Stimulated activated CD4-positive, alpha-beta T cell treated with anti-CD3 and anti-CD28 coated beads, Interleukin-4, amount 100 ng/mL, for 4 hours (primary cell): ENCODE results near the gene ACBD6.
"Not testable (repeated sequence)": the region's sequence is repeated elsewhere in the genome, so short reads cannot be mapped to it uniquely, and the experiment has no call there.

ENCODE experiments used
- DNase-seq, 2 experiments: peaks; one replicate each; pipeline ENCODE4 v3.0.0-alpha.2; 2020

ACBD6 gene

DNA sequence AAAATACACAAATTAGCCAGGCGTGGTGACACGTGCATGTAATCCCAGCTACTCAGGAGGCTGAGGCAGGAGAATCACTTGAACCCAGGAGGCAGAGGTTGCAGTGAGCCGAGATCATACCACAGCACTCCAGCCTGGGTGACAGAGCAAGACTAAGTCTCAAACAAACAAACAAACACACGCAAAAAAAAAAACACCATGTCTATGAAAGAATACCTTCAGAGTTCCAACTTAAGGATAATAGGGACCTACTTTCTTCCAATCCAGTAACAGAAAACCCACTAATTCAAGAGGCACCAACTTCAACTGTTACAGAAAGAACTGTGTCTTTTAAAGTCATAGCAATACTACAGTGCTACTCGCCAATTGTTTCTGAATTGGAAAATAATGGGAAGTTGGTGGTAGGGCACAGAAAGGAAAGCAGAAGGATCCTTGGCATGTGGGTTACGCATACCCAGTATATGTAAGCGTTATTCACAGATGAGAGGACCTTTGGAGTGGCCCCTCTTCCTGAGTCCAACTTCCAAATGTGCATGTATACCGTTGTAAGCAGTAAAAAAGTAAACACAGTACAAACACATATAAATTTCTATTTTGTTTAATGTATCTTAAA lies 87.0 kb downstream of the ACBD6 start:
- no peak for DNase-seq

DNA sequence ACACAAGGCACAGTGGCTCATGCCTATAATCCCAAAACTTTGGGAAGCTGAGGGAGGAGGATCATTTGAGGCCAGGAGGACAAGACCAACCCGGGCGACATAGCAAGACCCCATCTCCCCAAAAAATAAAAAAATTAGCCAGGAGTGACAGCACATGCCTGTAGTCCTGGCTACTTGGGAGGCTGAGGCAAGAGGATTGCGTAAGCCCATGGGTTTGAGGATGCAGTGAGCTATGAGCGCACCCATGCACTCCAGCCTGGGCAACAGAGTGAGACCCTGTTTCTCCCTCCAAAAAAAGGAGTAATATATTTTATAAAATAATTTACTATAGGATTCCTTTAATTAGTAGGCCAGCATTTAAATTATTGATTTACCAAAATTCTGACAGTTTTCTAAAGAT lies 89.8 kb downstream of the ACBD6 start:
- no peak for DNase-seq

DNA sequence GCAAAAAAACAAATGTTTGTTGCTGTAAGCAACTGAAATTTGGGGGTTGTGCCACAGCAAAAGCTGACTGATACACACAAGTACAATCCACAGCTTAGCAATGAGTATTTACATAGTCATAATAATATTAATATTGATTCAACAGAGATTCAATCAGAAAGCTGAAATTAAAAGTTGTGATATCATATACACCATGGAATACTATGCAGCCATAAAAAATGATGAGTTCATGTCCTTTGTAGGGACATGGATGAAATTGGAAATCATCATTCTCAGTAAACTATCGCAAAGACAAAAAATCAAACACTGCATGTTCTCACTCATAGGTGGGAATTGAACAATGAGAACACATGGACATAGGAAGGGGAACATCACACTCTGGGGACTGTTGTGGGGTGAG lies 94.2 kb downstream of the ACBD6 start:
- DNase-seq: not testable (repeated sequence)

DNA sequence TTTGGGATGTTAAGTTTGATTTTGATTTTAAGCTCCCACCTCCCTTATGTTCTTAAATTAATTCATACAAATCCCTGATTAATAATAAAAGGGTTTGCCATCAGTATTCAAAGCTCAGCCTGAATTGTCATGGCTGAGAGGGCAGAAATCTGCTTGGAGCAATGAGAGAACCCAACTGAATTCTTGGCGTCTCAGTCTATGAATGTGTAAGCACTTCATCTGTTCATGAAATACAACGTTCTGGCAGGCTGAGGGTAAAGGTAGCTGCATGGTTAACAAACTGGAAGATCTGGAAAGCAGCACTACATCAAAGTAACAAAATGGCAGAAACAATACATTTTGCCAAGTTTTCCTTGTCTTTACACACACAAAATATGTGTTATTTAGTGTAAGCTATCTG lies 95.3 kb downstream of the ACBD6 start:
- no peak for DNase-seq

DNA sequence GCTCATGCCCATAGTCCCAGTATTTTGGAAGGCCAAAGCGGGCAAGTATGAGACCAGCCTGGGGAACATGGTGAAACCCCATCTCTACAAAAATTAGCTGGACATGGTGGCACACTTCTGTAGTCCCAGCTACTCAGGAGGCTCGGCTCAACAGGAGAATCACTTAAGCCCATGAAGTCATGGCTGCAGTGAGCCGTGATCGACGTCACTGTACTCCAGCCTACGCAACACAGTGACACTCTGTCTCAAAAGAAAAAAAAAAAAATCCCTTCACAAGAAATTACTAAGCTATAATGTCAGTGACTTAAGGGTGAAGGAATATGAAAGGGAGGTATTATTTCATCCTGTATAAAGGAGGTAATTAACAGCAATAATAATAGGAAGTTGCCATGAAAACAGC lies 99.8 kb downstream of the ACBD6 start:
- no peak for DNase-seq

DNA sequence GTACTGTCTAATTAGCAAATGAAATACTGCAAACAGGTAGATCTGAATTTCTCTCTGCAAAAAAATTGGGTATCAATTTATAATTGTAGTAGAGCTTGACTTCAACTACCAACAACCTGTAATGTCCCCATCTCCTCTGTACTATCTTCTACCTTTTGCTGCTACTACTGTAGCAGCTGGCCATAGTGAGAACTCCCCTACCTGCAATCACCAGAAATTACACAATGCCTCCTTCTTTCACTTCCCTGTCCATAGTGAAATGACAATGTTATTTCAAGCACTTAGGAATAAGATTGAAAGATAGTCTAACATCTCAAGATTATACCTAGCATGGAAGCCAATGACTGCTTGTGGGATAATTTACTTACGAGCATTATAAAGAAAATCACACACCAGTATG lies 100.4 kb downstream of the ACBD6 start:
- no peak for DNase-seq

DNA sequence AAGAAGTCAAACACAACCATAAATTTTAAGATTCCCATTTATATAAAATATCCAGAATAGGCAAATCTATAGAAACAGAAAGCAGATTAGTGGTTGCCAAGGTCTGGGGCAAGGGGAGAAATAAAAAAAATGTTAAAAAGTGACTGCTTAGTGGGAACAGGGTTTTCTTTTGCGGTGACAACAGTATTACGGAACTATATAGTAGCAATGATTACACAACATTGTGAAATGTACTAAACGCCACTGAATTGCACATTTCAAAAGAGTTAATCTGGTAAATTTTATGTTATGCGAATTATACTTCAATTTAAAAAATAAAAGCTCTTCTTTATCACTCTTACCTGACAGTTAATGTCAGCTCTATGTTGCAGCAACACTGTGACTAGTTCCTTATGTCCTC lies 105.2 kb downstream of the ACBD6 start:
- no peak for DNase-seq

DNA sequence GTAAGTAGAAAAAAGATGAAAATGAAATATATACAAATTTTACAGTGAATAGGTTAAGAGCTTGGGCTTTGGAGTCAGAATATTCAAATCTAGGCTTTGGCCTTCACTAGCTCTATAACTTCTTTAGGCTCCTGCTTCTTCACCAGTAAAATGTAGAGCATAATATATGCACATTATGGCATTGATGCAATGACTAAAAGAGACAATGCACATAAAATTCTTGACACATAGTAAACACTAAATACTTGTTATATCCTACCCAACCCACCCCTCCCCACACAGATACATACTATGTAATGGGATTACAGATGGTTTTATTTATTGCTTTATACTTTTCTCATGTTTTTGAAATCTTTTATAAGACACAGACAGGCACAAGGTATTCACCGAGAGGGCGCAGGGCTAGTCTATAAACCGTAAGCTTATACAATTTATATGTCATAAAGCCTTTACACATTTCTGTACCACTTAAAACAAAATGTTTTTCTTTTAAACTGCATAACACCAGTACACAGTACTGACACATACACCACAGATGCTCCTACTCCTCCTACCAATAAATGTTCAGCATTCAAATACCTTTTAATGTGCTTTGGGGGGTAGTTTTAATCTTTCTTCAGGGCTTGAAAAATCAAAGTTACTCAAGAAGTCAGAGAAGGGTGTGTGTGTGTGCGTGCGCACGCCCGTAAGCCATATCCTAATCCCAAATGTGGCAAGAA lies 109.8 kb downstream of the ACBD6 start:
- no peak for DNase-seq

DNA sequence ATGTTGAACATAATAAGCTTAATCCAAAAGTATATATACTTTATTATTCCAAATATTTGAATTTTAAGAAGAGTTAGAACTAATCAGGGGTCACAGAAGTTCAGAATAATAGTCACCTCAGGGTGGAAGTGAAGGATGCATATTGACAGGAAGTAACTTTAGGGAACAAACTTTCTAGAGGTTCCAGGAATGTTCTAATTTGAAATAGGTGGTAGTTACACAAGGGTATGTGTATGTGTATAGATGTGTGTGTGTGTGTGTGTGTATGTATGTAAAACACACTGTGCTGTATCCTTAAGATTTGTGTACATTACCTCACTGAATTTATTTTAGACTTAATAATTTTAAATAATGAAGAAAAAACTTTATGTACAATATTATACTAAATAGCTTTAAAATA lies 110.4 kb downstream of the ACBD6 start:
- no peak for DNase-seq

DNA sequence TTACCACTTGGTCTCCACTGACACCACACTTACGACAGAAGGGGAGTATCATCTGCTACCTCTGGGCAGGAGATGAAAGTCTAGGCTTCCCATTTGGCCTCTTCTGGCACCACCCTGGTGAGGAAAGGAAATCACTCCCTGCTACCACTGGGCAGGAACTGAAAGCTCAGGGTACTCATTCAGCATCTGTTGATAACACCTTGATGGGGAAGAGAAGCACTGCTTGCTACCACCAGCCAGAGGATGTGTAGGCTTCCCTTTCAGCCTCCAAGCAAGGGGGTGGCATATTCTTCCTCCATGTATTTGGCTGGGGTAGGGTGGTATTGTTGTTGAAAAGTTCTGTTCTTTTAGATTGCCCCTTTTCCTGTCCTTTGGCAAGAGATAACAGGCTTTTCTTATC lies 115.0 kb downstream of the ACBD6 start:
- no peak for DNase-seq

DNA sequence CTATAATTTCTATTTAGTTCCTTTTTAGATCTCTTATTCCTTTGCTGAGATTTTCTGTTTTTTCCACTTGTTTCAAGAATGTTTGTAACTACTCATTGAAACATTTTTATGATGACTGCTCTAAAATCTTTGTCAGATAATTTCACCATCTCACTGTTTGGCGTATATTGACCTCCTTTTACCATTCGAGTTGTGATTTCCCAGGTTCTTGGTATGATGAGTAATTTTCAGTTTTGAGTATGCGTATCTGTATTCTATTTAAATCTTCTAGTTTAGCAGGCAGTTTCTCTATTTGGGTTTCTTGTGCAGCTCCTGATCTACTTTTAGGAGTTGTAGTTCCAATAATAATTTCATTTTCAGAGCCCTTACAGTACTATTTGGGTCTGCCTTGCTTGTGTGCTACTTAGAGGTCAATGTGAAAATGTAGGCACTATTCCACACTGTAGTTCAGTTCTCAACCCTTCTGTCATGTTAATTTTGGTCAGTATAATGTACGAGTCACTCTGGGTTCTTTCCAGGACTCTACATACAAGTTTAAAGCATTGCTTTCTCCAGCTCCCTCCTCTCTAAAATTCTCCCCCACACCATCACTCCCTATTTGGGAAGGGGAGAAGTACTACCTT lies 115.5 kb downstream of the ACBD6 start:
- no peak for DNase-seq

DNA sequence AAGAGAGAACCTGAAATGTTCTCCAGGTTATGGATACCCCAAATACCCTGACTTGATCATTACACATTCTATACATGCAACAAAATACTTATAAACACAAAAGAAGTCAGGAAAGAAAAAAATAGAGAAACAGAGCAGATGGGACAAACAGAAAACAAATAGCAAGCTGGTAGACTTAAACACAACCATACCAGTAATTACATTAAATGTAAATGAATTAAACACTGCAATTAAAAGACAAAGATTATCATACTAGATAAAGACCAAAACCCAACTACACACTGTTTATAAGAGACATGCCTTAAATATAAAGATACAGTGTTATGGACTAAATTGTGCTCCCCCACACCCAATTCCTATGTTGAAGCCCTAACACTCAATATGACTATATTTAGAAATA lies 117.2 kb downstream of the ACBD6 start:
- DNase-seq: no peak

DNA sequence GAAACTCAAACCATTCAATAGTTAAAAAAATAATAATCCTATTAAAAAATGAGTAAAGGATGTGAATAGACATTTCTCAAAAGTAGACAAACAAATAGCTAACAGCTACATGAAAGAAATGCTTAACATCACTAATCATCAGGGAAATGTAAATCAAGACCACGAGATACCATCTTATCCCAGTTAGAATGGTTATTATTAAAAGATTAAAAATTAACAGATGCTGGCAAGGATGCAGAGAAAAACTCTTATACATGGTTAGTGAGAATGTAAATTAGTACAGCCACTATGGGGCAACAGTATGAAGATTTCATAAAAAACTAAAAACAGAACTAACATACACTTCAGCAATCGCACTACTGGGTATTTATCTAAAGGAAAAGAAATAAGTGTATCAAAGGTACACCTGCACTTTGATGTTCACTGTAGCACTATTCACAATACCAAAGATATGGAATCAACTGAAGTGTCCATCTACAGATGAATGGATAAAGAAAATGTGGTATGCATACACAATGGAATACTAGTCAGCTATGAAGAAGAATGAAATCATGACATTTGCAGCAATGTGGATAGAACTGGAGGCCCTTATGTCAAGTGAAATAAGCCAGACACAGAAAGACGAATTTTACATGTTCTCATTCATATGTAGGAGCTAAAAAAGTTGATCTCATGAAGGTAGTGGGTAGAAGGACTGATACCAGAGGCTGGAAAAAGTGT lies 117.9 kb downstream of the ACBD6 start:
- no peak for DNase-seq

DNA sequence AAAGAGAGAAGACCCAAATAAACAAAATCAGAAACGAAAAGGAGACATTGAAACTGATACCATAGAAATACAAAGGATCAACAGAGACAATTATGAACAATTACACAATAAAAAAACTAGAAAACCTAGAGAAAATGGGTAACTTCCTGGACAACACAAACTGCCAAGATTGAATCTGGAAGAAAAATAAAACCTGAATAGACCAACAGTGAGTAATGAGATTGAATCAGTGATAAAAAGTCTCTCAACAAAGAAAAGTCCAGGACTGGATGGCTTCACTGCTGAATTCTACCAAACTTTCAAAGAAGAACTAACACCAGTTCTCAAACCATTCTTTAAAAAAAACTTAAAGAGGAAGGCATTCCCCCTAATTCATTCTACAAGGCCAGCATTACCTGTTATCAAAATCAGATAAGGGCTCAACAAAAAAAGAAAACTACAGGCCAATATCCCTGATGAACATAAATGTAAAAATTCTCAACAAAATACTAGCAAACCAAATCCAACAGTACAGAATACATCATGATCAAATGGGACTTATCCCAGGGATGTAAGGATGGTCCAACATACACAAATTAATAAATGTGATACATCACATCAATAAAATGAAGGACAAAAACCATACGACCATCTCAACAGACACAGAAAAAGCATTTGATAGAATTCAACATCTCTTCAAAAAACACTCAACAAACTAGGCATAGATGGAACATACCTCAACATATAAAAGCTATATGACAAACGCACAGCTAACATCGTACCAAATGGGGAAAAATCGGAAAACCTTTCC lies 119.9 kb downstream of the ACBD6 start:
- DNase-seq: no peak

DNA sequence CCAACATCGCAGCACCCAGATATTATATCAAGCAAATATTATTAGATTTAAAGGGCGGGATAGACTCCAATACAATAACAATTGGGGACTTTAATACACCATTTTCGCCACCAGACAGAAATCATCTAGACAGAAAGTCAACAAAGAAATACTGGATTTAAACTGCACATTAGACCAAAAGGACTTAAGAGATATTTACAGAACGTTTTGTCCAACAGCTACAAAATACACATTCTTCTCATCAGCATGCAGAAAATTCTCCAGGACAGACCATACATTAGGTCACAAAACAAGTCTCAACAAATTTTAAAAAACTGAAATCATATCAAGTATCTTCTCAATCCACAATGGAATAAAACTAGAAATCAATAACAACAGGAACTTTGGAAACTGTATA lies 121.2 kb downstream of the ACBD6 start:
- no peak for DNase-seq

DNA sequence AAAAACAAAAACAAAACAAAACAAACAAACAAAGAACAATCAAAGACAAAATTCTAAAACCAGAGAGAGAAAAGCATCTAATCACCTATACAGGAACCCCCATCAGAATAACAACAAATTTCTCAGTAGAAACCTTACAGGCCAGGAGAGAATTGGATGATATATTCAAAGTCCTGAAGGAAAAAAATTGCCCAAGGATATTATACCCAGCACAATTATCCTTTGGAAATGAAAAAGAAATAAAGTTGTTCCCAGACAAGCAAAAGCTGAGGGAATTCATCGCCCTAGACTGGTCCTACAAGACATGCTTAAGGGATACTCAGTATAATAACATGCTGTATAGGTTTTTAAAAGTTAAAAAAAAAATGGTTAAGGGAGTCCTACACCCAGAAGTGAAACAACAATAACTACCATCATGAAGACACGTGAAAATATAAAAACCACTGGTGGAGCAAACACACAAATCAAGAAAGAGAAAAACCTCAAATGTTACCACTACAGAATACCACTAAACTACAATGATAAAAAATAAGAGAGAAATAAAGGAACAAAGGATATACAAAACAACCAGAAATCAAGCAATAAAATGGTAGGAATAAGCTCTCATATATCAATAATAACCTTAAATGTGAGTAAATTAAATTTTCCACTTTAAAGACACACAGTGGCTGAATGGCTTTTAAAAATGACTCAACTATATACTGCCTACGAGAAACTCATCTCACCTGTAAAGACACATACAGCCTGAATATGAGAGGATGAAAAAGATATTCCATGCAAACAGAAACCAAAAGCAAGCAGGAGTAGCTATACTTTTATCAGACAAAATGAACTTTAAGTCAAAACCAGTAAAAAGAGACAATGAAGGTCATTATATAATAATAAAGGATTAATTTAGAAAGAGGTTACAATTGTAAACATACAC lies 121.9 kb downstream of the ACBD6 start:
- no peak for DNase-seq

DNA sequence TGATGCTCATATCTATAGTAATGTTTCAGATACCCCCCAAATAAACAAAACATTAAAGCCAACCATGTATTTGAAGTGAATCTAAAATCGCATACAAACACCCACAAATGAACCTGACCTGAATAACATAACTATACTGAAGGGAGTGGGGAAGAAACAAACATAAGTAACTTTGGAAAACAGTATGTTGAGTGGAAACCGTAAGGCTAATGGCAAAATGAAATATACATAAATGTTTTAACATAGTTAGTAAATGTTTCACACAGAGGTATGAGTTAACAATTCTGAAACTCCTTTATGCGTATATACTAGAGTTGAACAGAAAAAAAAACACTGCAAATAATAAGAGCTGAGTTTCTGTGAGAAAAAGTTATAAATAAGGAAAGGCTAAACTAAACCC lies 125.6 kb downstream of the ACBD6 start:
- DNase-seq: no peak

DNA sequence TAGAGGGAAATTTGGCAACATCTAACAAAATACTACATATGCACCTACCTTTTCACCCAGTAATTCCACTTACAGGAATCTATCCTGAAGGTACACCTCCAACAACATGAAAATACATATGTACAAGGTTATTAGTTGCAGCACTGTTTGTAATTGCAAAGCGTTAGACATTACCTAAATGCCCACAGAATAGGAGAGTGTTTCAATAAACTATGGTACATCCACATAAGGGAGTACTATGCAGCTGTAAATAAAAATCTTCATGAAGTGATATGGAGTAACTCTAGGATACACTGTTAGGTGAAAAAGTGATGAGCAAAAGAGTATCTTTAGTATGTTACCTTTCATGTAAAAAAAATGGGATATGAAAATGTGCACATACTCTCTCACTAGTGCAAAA lies 126.1 kb downstream of the ACBD6 start:
- no peak for DNase-seq

DNA sequence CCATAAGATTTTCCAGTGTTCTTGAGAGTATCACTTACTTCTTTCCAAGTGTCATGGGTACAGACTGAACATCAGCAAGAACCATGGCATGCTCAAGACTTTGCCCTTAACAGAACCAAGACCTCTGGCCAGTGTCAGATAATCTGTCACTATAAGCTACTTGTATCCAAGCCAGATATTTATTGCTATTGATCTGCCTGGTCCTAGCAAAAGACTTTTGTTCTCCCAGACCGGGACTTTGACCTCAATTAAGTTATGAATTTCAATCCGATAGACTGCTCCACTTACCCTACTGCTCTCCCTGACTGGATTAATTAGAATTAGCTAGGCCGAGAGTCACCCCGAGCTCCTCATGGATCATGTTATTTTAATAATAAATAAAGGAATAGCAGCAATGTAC lies 129.6 kb downstream of the ACBD6 start:
- no peak for DNase-seq

DNA sequence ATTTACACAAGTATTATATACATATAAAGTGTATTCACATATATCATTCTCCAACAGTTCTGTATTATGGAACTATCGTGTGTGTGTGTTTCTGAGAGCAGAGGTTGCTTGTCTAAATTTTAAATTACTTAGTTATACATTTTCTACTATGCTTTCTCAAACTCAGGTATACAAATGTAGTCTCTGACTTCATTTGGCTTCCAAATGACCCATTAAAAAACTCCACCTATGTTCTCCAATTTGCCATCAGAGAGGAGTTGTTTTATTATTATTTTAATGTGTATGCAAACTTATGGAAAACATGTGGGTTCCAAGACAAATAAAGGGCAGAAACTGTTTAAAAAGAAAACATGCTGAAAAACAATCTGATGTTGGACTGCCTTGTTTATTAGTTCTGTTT lies 131.8 kb downstream of the ACBD6 start:
- DNase-seq: no peak

DNA sequence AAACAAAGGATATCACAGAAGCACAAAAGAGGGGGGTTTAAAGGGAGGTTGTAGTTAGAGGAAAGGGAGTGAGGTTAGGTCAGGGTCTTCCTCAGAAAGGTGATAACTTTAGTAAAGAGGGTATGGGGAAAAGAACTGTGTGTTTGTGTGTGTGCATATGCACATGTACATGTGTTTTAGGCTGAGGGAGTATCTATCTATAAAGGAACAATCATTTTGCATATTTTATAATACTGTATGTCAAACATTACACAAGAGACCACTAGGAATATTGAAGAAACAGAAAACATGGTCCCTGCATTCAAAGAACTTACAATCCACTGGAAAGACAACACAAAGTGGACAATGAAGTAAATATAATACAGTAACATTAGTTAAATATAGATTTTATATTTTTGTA lies 132.2 kb downstream of the ACBD6 start:
- no peak for DNase-seq

DNA sequence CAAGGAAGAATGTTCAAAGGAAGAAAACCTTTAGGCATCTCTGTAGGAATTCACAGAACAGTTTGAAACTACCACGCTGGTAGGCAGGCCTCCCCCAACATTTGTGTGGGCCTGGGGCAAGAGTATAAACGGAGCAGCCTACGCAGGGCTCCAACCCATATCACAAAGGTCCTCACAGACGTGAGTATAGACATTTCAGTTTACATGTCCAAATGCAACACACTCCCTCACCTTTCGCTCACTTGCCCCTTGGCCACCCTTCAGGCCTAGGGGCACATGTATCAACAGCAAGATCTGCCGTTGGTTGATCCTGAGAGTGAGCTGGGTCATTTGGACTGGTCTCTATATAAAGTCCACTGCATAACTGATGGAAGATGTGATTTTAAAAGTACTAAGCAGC lies 133.3 kb downstream of the ACBD6 start:
- no peak for DNase-seq
